DND-41 (cell line): ENCODE measurements around the gene RPS15.

Source experiments
- ATAC-seq: fragments of 200-7000 bp; cut with Tn5 transposase; 3 replicates; pipeline ENCODE4 v1.9.1; 2021; ENCODE audit warnings: low read depth; ENCODE audit not compliant: insufficient read depth
- DNase-seq: peaks from one replicate; pipeline ENCODE4 v3.0.0-alpha.2; 2020
- H2AFZ ChIP-seq: 2 replicates; pipeline ENCODE4 v1.6.0; 2012; ENCODE audit warnings: low read depth, low read length
- H3K27ac ChIP-seq: 2 replicates; pipeline ENCODE4 v1.5.1; 2012; ENCODE audit warnings: low read length, inconsistent platforms
- H3K27me3 ChIP-seq: fragments of 200-600 bp; sonication (generic); 2 replicates; pipeline ENCODE4 v1.6.0; 2012; ENCODE audit warnings: low read length, mild to moderate bottlenecking, inconsistent platforms; ENCODE audit not compliant: insufficient read depth, poor library complexity
- H3K36me3 ChIP-seq: 2 replicates; pipeline ENCODE4 v1.5.1; 2012; ENCODE audit warnings: low read length, inconsistent platforms; ENCODE audit not compliant: insufficient read depth
- H3K4me1 ChIP-seq: 2 replicates; pipeline ENCODE4 v1.5.1; 2012; ENCODE audit warnings: mild to moderate bottlenecking, low read length; ENCODE audit not compliant: insufficient read depth
- H3K4me2 ChIP-seq: 2 replicates; pipeline ENCODE4 v1.6.0; 2012; ENCODE audit warnings: mild to moderate bottlenecking, moderate library complexity, low read length, inconsistent platforms; ENCODE audit not compliant: insufficient read depth
- H3K4me3 ChIP-seq, 2 experiments: fragments of 200-600 bp in 1 of 2; shearing (Covaris generic) in 1 of 2; 2 replicates each; pipeline ENCODE4 v1.5.1; 2012 to 2016; ENCODE audit warnings: inconsistent platforms in 2 of 2, low read length in 2 of 2, mild to moderate bottlenecking in 2 of 2, low read depth in 1 of 2, moderate library complexity in 1 of 2
- H3K79me2 ChIP-seq: 2 replicates; pipeline ENCODE4 v1.6.0; 2012; ENCODE audit warnings: low read length, inconsistent platforms; ENCODE audit not compliant: insufficient read depth
- H3K9ac ChIP-seq: 2 replicates; pipeline ENCODE4 v1.6.0; 2012; ENCODE audit warnings: low read depth, mild to moderate bottlenecking, inconsistent platforms, low read length, moderate library complexity
- H3K9me3 ChIP-seq: 2 replicates; pipeline ENCODE4 v1.5.1; 2012; ENCODE audit warnings: low read length, moderate library complexity, mild to moderate bottlenecking, inconsistent platforms; ENCODE audit not compliant: insufficient read depth, severe bottlenecking
- H4K20me1 ChIP-seq: 2 replicates; pipeline ENCODE4 v1.6.0; 2012; ENCODE audit warnings: low read length; ENCODE audit not compliant: insufficient read depth
- EZH2 ChIP-seq: IDR thresholded peaks from 3 replicates; pipeline ENCODE4 v1.6.1; 2012; ENCODE audit warnings: borderline replicate concordance, low read depth, mild to moderate bottlenecking, moderate library complexity, low read length, inconsistent platforms; ENCODE audit not compliant: severe bottlenecking
- TF ChIP-seq, protein P1 (sequence below): IDR thresholded peaks from 2 replicates; pipeline ENCODE4 v1.5.1; 2012; ENCODE audit warnings: borderline replicate concordance, low read length, moderate library complexity, mild to moderate bottlenecking; ENCODE audit not compliant: poor library complexity, severe bottlenecking; ENCODE audit errors: extremely low read depth

RPS15 gene

DNA sequence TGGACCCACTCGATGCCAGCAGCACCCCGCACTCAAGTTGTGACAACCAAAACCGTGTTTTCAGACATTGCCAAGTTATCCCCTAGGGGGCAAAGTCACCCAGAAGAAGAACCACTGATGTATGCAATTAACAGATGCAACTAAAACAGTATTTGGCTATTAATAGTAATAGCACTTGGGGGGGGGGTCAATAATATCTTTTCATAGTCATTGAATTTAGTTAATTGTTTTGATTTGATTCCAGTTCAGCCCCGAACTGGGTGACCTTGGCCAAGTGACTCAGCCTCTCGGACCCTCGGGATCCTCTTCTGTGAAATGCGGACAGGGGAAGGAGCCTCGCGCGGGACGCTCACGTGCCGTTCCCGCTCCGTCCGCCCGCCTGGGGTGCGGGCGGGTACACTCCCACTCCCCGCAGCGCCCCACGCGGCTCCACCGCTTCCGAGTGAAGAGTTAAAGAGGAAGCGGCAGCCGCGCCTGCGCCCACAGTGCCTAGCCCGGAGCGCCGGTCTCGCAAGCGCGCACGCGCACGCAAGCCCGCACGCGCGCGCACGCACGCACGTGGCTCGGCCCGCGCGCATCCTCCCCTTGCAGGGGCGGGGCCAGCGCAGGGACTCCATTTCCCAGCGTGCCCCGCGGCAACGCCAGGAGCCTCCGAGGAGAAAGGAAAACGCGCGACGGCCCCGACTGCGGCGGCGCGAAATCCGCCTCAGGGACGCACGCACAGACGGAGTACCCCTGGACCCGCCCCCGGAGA lies 31.2 kb upstream of the RPS15 start:
- no peak for TF ChIP-seq EZH2
- TF ChIP-seq, protein P1, sequence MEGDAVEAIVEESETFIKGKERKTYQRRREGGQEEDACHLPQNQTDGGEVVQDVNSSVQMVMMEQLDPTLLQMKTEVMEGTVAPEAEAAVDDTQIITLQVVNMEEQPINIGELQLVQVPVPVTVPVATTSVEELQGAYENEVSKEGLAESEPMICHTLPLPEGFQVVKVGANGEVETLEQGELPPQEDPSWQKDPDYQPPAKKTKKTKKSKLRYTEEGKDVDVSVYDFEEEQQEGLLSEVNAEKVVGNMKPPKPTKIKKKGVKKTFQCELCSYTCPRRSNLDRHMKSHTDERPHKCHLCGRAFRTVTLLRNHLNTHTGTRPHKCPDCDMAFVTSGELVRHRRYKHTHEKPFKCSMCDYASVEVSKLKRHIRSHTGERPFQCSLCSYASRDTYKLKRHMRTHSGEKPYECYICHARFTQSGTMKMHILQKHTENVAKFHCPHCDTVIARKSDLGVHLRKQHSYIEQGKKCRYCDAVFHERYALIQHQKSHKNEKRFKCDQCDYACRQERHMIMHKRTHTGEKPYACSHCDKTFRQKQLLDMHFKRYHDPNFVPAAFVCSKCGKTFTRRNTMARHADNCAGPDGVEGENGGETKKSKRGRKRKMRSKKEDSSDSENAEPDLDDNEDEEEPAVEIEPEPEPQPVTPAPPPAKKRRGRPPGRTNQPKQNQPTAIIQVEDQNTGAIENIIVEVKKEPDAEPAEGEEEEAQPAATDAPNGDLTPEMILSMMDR = peak; percentile 68
- Histone ChIP-seq H3K27me3 (no peaks in the 10 kb centered on the region), H3K79me2 (peaks cover 44% of the 10 kb centered on the region), H4K20me1 (peaks cover 36% of the 10 kb centered on the region), H3K4me2 (peak overlapping the region; percentile 70), H2AFZ (peak overlapping the region; percentile 73), H3K27ac (peak overlapping the region; percentile 83), H3K4me3 (peak overlapping the region; percentile 23 to 61; a peak in 3 of 4 replicates), H3K4me1 (peaks cover 53% of the 10 kb centered on the region), H3K9me3 (no peaks in the 10 kb centered on the region), H3K36me3 (peaks cover 35% of the 10 kb centered on the region), H3K9ac (peak overlapping the region; percentile 63)
- ATAC-seq (peak; percentile 78), DNase-seq (peak; percentile 99)

DNA sequence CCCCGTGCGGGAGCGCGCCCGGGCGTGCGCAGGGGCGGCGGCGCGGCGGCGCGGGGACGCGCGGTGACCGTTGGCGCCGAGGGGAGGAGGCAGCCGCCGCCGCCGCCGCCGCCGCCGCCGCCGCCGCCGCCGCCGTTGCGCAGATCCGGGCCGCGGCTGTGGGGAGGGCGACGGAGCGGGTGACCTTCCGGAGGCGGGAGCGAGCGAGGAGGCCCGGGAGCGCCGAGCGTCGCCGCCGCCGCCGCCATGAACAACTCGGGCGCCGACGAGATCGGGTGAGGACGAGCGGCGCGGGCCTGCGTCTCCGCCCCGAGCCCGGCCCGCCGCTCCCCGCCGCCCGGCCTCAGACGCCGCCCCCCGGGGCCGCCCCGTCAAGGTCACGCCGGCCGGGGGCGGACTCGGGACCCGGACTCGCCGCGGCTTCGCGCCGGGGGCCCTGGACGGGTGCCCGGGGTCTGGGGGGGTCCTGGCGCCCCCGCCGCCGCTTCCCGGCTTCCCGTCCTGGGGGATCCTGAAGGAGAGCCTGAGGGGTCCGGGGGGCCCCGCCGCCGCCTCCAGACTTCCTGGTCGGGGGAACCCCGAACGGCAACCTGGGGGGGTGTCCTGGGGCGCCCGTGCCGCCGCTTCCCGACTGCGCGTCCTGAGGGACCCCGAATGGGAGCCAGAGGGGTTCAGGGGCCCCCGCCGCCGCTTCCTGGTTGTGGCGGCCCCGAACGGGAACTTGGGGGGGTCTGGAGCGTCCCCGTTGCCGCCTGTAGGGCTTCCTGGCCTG lies 30.5 kb upstream of the RPS15 start, which contains the start of gene DAZAP1:
TSS of gene DAZAP1 (plus strand) at position 59 of the 772 bp plus-strand sequence. CDS start at position 247, 188 bp downstream.
- H3K4me3 ChIP-seq = peak within 1 kb of the TSS; percentile 37 to 61
- peak within 1 kb of the TSS; percentile 84 for H3K4me2 ChIP-seq
- peak within 1 kb of the TSS; percentile 83 for H3K27ac ChIP-seq
- H3K36me3 ChIP-seq = peaks cover 42% of the 10 kb centered on the region
- H3K27me3 ChIP-seq = no peaks in the 10 kb centered on the region
- H4K20me1 ChIP-seq = peaks cover 44% of the 10 kb centered on the region
- peak; percentile 30 for DNase-seq
- H3K9me3 ChIP-seq = no peaks in the 10 kb centered on the region
- H2AFZ ChIP-seq = peak within 1 kb of the TSS; percentile 73
- ATAC-seq = peak; percentile 4; the same call in 2 of the 3 replicates
- H3K79me2 ChIP-seq = peaks cover 52% of the 10 kb centered on the region
- peaks cover 53% of the 10 kb centered on the region for H3K4me1 ChIP-seq
- H3K9ac ChIP-seq = peak within 1 kb of the TSS; percentile 100
- no peak for TF ChIP-seq EZH2
- TF ChIP-seq, protein P1 = no peak

DNA sequence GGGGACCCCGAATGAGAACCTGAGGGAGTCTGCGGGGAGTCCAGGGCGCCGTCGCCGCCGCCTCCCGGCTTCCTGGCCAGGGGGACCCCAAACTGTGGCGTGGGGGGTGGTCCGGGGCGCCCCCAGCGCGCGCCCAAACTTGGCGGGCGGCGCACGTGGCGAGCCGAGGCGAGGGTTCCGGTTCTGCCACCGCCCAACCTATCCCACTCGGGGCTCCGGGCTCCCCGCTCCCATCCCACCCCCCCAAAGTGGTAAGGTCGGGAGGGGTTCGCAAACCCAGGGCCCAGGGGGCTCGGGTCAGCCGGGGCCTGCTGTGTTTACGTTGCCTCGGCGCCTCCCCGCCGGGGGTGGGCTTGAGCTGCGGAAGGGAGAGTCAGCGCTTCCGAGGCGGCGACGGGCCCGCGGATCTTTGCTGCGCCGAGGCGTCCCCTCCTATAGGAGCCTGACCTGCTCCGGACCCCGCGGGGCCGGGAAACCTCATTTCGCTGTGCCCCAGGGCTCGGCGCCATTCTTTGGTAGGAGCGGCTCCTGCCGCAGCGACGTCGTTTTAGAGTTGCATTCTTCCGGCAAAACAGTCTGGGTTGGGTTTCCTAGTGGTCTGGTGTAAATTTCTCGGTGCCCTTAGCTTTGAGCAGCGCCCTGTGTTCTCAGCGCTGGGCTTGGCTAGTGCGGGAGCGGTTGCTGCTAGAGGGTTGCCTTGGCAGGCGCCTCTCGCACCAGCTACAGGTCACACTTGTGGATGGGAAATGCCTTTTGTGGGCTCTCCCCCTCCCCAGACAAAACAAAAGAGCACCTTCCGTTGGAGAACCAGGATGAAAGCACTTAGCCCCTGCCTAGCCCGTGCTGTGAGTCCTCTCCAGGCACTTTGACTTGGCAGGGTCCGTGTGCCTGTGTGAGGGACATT lies 29.6 kb upstream of the RPS15 start:
- H2AFZ ChIP-seq = 0 out of 2 replicates have a peak overlapping the region, but pooled peaks have one; percentile 17
- no peaks in the 10 kb centered on the region for H3K9me3 ChIP-seq
- H3K27me3 ChIP-seq = no peaks in the 10 kb centered on the region
- peak overlapping the region; percentile 37 to 60 for H3K4me3 ChIP-seq
- H3K4me1 ChIP-seq = peaks cover 55% of the 10 kb centered on the region
- H3K27ac ChIP-seq = peak overlapping the region; percentile 57
- peaks cover 61% of the 10 kb centered on the region for H3K79me2 ChIP-seq
- H3K36me3 ChIP-seq = peaks cover 51% of the 10 kb centered on the region
- peak overlapping the region; percentile 84 for H3K4me2 ChIP-seq
- H3K9ac ChIP-seq = peak overlapping the region; percentile 100
- TF ChIP-seq EZH2 = no peak
- TF ChIP-seq, protein P1 = no peak
- peaks cover 52% of the 10 kb centered on the region for H4K20me1 ChIP-seq
- peak; percentile 34 for ATAC-seq
- DNase-seq = peak; percentile 57
